IMR-90 (cell line): ENCODE data around the gene OSER1. TPM values are rescaled to one million over a fixed set of nuclear protein-coding genes. Genes with fewer than 3 reads are reported as not detected.

Experiments used
- ATAC-seq: fragments of 200-7000 bp; cut with Tn5 transposase; 2 replicates; pipeline ENCODE4 v1.9.1; 2020; ENCODE audit warnings: low read depth, mild to moderate bottlenecking, moderate library complexity
- BruUV-seq: library from RNA; stranded (reverse); fragments of 400-500 nt; replicated peaks from 2 replicates; lab custom pipeline; 2021; lab: Mats Ljungman, UMichigan
- CTCF ChIA-PET: fragments of 300-600 bp; formaldehyde crosslinking; extraction: SDS; loops from one replicate; lab custom pipeline; 2021; ENCODE audit warnings: antibody characterized with exemption; lab: Yijun Ruan, JAX
- POLR2A ChIA-PET: fragments of 300-600 bp; sonication (Branson Sonifier 250); formaldehyde crosslinking; loops from one replicate; lab custom pipeline; 2022; ENCODE audit warnings: antibody characterized with exemption; ENCODE audit not compliant: unreplicated experiment; lab: Charles Lee
- DNase-seq: peaks from one replicate; pipeline ENCODE4 v3.0.0; 2013
- H2AFZ ChIP-seq: replicated peaks from 2 replicates; pipeline ENCODE3; 2013; ENCODE audit warnings: low read length, mild to moderate bottlenecking; ENCODE audit not compliant: poor library complexity
- H2AK5ac ChIP-seq: 2 replicates; pipeline ENCODE4 v1.6.1; 2013; ENCODE audit warnings: low read depth, low read length, inconsistent platforms
- H2AK9ac ChIP-seq: replicated peaks from 2 replicates; pipeline ENCODE3; 2013; ENCODE audit warnings: mild to moderate bottlenecking, low read depth, low read length, moderate library complexity; ENCODE audit not compliant: poor library complexity
- H2BK120ac ChIP-seq: 2 replicates; pipeline ENCODE4 v1.6.1; 2013; ENCODE audit warnings: low read depth, low read length, inconsistent platforms
- H2BK15ac ChIP-seq: 3 replicates; pipeline ENCODE4 v1.6.1; 2013; ENCODE audit warnings: low read depth, low read length, inconsistent platforms
- H2BK20ac ChIP-seq: 2 replicates; pipeline ENCODE4 v1.6.1; 2013; ENCODE audit warnings: low read depth, mild to moderate bottlenecking, inconsistent platforms, low read length, moderate library complexity
- H2BK5ac ChIP-seq: 2 replicates; pipeline ENCODE4 v1.6.1; 2013; ENCODE audit warnings: mild to moderate bottlenecking, low read depth, low read length, inconsistent platforms; ENCODE audit not compliant: poor library complexity, severe bottlenecking
- H3K14ac ChIP-seq: replicated peaks from 2 replicates; pipeline ENCODE4 v1.6.1; 2013; ENCODE audit warnings: low read depth, low read length, inconsistent platforms
- H3K18ac ChIP-seq: 2 replicates; pipeline ENCODE4 v1.6.1; 2013; ENCODE audit warnings: low read depth, low read length, control low read depth
- H3K23ac ChIP-seq: 2 replicates; pipeline ENCODE4 v1.6.1; 2013; ENCODE audit warnings: low read depth, low read length, inconsistent platforms
- H3K27ac ChIP-seq: 2 replicates; pipeline ENCODE4 v1.5.1; 2013; ENCODE audit warnings: mild to moderate bottlenecking, control low read depth, low read length; ENCODE audit not compliant: insufficient read depth
- H3K27me3 ChIP-seq: 2 replicates; pipeline ENCODE4 v1.6.1; 2013; ENCODE audit warnings: low read length; ENCODE audit not compliant: control insufficient read depth, insufficient read depth
- H3K36me3 ChIP-seq: 2 replicates; pipeline ENCODE4 v1.6.1; 2013; ENCODE audit warnings: low read length, mixed read lengths; ENCODE audit not compliant: control insufficient read depth, insufficient read depth
- H3K4ac ChIP-seq: 2 replicates; pipeline ENCODE4 v1.6.1; 2013; ENCODE audit warnings: low read depth, low read length, inconsistent platforms
- H3K4me1 ChIP-seq: 2 replicates; pipeline ENCODE4 v1.6.1; 2013; ENCODE audit warnings: low read length, mixed read lengths; ENCODE audit not compliant: control insufficient read depth, insufficient read depth
- H3K4me2 ChIP-seq: 2 replicates; pipeline ENCODE4 v1.6.1; 2013; ENCODE audit warnings: low read depth, mild to moderate bottlenecking, control low read depth, low read length, moderate library complexity
- H3K4me3 ChIP-seq: 2 replicates; pipeline ENCODE4 v1.5.1; 2013; ENCODE audit warnings: low read depth, mild to moderate bottlenecking, control low read depth, low read length, moderate library complexity; ENCODE audit not compliant: insufficient read depth
- H3K56ac ChIP-seq: 2 replicates; pipeline ENCODE4 v1.6.1; 2013; ENCODE audit warnings: low read length, inconsistent platforms; ENCODE audit not compliant: insufficient read depth; ENCODE audit errors: extremely low read depth
- H3K79me1 ChIP-seq, 2 experiments: 2 replicates each; pipeline ENCODE4 v1.6.1; 2013; ENCODE audit warnings: low read length in 2 of 2, inconsistent platforms in 1 of 2, low read depth in 1 of 2
- H3K9ac ChIP-seq: 2 replicates; pipeline ENCODE4 v1.6.1; 2013; ENCODE audit warnings: low read depth, low read length, control low read depth
- H3K9me1 ChIP-seq: 2 replicates; pipeline ENCODE4 v1.6.1; 2013; ENCODE audit warnings: low read length, inconsistent platforms; ENCODE audit not compliant: insufficient read depth
- H3K9me3 ChIP-seq: 2 replicates; pipeline ENCODE4 v1.6.1; 2013; ENCODE audit warnings: low read length; ENCODE audit not compliant: control insufficient read depth, insufficient read depth
- H4K20me1 ChIP-seq: 2 replicates; pipeline ENCODE4 v1.6.1; 2013; ENCODE audit warnings: low read length, inconsistent platforms; ENCODE audit not compliant: insufficient read depth
- H4K5ac ChIP-seq: 2 replicates; pipeline ENCODE4 v1.6.1; 2013; ENCODE audit warnings: mild to moderate bottlenecking, low read depth, low read length, control low read depth
- H4K8ac ChIP-seq, 2 experiments: 2 replicates each; pipeline ENCODE4 v1.6.1; 2013; ENCODE audit warnings: low read depth in 2 of 2, low read length in 2 of 2, control low read depth in 1 of 2, inconsistent platforms in 1 of 2
- H4K91ac ChIP-seq: 2 replicates; pipeline ENCODE4 v1.6.1; 2013; ENCODE audit warnings: low read depth, low read length, inconsistent platforms; ENCODE audit not compliant: insufficient read depth
- BHLHE40 ChIP-seq: fragments of 150-350 bp; IDR thresholded peaks from 2 replicates; pipeline ENCODE4 v1.6.1; 2016; ENCODE audit warnings: mild to moderate bottlenecking, low read depth, low read length
- CEBPB ChIP-seq: IDR thresholded peaks from 2 replicates; pipeline ENCODE4 v1.6.1; 2012; ENCODE audit warnings: low read depth, low read length, improper control_type of control experiment
- CHD1 ChIP-seq: IDR thresholded peaks from 2 replicates; pipeline ENCODE4 v1.6.1; 2012; ENCODE audit warnings: low read depth, low read length, improper control_type of control experiment
- FOS ChIP-seq: fragments of 150-350 bp; IDR thresholded peaks from 2 replicates; pipeline ENCODE4 v1.6.1; 2016; ENCODE audit warnings: low read depth, low read length
- MAFK ChIP-seq: IDR thresholded peaks from 2 replicates; pipeline ENCODE4 v1.6.1; 2012; ENCODE audit warnings: low read depth, low read length, improper control_type of control experiment
- MAZ ChIP-seq: IDR thresholded peaks from 2 replicates; pipeline ENCODE4 v1.6.1; 2012; ENCODE audit warnings: low read depth, mild to moderate bottlenecking, low read length, improper control_type of control experiment, moderate library complexity, borderline replicate concordance
- MXI1 ChIP-seq: IDR thresholded peaks from 2 replicates; pipeline ENCODE4 v1.6.1; 2012; ENCODE audit warnings: low read depth, mild to moderate bottlenecking, low read length, moderate library complexity, borderline replicate concordance
- NFE2L2 ChIP-seq: fragments of 150-350 bp; IDR thresholded peaks from 2 replicates; pipeline ENCODE4 v1.6.1; 2016; ENCODE audit warnings: low read depth, mild to moderate bottlenecking, low read length
- POLR2A ChIP-seq: IDR thresholded peaks from 2 replicates; pipeline ENCODE4 v1.6.1; 2012; ENCODE audit warnings: mild to moderate bottlenecking, low read depth, low read length
- RAD21 ChIP-seq: IDR thresholded peaks from 2 replicates; pipeline ENCODE4 v1.6.1; 2012; ENCODE audit warnings: low read length, improper control_type of control experiment
- RCOR1 ChIP-seq: IDR thresholded peaks from 2 replicates; pipeline ENCODE4 v1.6.1; 2012; ENCODE audit warnings: mild to moderate bottlenecking, low read length, improper control_type of control experiment; ENCODE audit not compliant: insufficient replicate concordance
- RFX5 ChIP-seq: IDR thresholded peaks from 2 replicates; pipeline ENCODE4 v1.8.0; 2012; ENCODE audit warnings: low read depth, mild to moderate bottlenecking, low read length, moderate library complexity
- SMC3 ChIP-seq: fragments of 150-350 bp; IDR thresholded peaks from 2 replicates; pipeline ENCODE4 v1.6.1; 2016; ENCODE audit warnings: low read depth, mild to moderate bottlenecking, antibody characterized with exemption, low read length, moderate library complexity
- WGBS, 2 experiments: methylation state at CpG; one replicate each; pipeline versions ENCODE4 v1.1.5 to v1.1.7; 2013; ENCODE audit warnings: missing lambda C conversion rate in 2 of 2; ENCODE audit not compliant: insufficient read length in 1 of 2; ENCODE audit errors: extremely low coverage in 2 of 2; 5-methylcytosine and 5-hydroxymethylcytosine counted together
- dilution Hi-C: fragments of 300-500 bp; cut with HindIII; formaldehyde crosslinking; loops from one replicate; pipeline ENCODE4 v1.14.3; 2018; ENCODE audit warnings: low sequenced_read_pairs; ENCODE audit not compliant: unreplicated experiment
- in situ Hi-C: fragments of 300-500 bp; cut with MboI; formaldehyde crosslinking; loops from 3 replicates; pipeline ENCODE4 v1.14.3; 2019; ENCODE audit warnings: low sequenced_read_pairs, inconsistent platforms, mixed read lengths
- intact Hi-C: fragments of 100-400 bp; cut with micrococcal nuclease; formaldehyde crosslinking; loops from 2 replicates; pipeline ENCODE4 v1.10.0; 2022
- polyA plus RNA-seq, 3 experiments: library from polyadenylated mRNA; depleted of rRNA; stranded (reverse); fragments of >200 nt; gene quantifications; 2 replicates each; pipeline ENCODE4 v1.2.3, GENCODE V29; 2012; ENCODE audit warnings: low replicate concordance in 1 of 3
- total RNA-seq: library from RNA; depleted of rRNA; stranded (reverse); fragments of >200 nt; gene quantifications from 2 replicates; pipeline ENCODE4 v1.2.3, GENCODE V29; 2012
- TF ChIP-seq, protein P1 (sequence below): fragments of 150-350 bp; IDR thresholded peaks from 2 replicates; pipeline ENCODE4 v1.6.1; 2017; ENCODE audit warnings: mild to moderate bottlenecking, antibody characterized with exemption, low read length, low read depth
- TF ChIP-seq, protein P2 (sequence below): conservative IDR thresholded peaks from 2 replicates; pipeline ENCODE4 v1.5.1; 2012; ENCODE audit warnings: mild to moderate bottlenecking, low read depth, low read length, improper control_type of control experiment
- TF ChIP-seq, protein P3 (sequence below): fragments of 150-350 bp; IDR thresholded peaks from 2 replicates; pipeline ENCODE4 v1.6.1; 2016; ENCODE audit warnings: low read depth, mild to moderate bottlenecking, low read length, moderate library complexity, borderline replicate concordance

Gene OSER1
- total and polyA plus RNA-seq, 2 of the 4 experiments (the other 2 are of a cell fraction): 32.6 to 70.6 TPM

DNA sequence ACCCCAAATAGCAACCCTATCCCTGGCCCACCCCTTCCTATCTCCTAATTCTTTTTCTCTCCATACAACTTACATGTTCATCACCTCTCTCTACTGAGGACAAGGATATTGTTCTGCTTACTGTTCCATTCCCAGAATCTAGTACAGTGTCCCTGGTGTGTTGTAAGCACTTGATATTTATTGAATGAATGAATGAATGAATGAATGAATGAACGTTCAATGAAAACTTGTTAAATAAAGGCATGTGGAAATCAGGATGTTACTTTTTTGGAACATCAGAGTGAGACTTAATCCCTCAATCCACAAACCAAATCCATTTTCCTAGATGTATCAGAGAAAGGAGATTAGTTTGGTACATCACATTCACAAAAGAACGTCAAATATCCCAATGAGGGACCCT lies 16.8 kb downstream of the OSER1 start:
- H3K4me1 ChIP-seq: no peaks in the 10 kb centered on the region
- in situ Hi-C loops: no loop called here
- no peak overlapping the region for H3K18ac ChIP-seq
- BruUV-seq: no TSS peak
- H4K8ac ChIP-seq: no peak overlapping the region
- no peak overlapping the region for H3K4ac ChIP-seq
- no peaks in the 10 kb centered on the region for H3K9me3 ChIP-seq
- no peak overlapping the region for H3K4me3 ChIP-seq
- H2AK5ac ChIP-seq: no peak overlapping the region
- no peak overlapping the region for H3K14ac ChIP-seq
- CTCF ChIA-PET: no interaction called here
- dilution Hi-C loops: no loop called here
- H4K91ac ChIP-seq: no peak overlapping the region
- no peak overlapping the region for H3K27ac ChIP-seq
- WGBS, 2 experiments: no CpG with 5 or more reads among the region's 2 CpGs
- intact Hi-C loops: no loop called here
- H3K79me1 ChIP-seq: peaks cover 15 to 16% of the 10 kb centered on the region in 2 experiments
- H3K4me2 ChIP-seq: no peak overlapping the region
- no peak for ATAC-seq
- H2AK9ac ChIP-seq: no peak overlapping the region
- H2AFZ ChIP-seq: no peak overlapping the region
- H3K9ac ChIP-seq: no peak overlapping the region
- H4K5ac ChIP-seq: no peak overlapping the region
- no peak overlapping the region for H3K56ac ChIP-seq
- H3K9me1 ChIP-seq: peaks cover 5% of the 10 kb centered on the region; the same call in 1 of the 2 replicates
- H3K36me3 ChIP-seq: peaks cover 12% of the 10 kb centered on the region
- H3K27me3 ChIP-seq: no peaks in the 10 kb centered on the region
- no peak overlapping the region for H2BK15ac ChIP-seq
- DNase-seq: no peak
- TF ChIP-seq CEBPB (no peak), MAZ (no peak), RCOR1 (no peak), MAFK (no peak), BHLHE40 (no peak), POLR2A (no peak), MXI1 (no peak), RFX5 (no peak), SMC3 (no peak), RAD21 (no peak), CHD1 (no peak), NFE2L2 (no peak), FOS (no peak)
- TF ChIP-seq, protein P1, sequence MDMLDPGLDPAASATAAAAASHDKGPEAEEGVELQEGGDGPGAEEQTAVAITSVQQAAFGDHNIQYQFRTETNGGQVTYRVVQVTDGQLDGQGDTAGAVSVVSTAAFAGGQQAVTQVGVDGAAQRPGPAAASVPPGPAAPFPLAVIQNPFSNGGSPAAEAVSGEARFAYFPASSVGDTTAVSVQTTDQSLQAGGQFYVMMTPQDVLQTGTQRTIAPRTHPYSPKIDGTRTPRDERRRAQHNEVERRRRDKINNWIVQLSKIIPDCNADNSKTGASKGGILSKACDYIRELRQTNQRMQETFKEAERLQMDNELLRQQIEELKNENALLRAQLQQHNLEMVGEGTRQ: no peak
- TF ChIP-seq, protein P2, sequence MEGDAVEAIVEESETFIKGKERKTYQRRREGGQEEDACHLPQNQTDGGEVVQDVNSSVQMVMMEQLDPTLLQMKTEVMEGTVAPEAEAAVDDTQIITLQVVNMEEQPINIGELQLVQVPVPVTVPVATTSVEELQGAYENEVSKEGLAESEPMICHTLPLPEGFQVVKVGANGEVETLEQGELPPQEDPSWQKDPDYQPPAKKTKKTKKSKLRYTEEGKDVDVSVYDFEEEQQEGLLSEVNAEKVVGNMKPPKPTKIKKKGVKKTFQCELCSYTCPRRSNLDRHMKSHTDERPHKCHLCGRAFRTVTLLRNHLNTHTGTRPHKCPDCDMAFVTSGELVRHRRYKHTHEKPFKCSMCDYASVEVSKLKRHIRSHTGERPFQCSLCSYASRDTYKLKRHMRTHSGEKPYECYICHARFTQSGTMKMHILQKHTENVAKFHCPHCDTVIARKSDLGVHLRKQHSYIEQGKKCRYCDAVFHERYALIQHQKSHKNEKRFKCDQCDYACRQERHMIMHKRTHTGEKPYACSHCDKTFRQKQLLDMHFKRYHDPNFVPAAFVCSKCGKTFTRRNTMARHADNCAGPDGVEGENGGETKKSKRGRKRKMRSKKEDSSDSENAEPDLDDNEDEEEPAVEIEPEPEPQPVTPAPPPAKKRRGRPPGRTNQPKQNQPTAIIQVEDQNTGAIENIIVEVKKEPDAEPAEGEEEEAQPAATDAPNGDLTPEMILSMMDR: no peak
- TF ChIP-seq, protein P3, sequence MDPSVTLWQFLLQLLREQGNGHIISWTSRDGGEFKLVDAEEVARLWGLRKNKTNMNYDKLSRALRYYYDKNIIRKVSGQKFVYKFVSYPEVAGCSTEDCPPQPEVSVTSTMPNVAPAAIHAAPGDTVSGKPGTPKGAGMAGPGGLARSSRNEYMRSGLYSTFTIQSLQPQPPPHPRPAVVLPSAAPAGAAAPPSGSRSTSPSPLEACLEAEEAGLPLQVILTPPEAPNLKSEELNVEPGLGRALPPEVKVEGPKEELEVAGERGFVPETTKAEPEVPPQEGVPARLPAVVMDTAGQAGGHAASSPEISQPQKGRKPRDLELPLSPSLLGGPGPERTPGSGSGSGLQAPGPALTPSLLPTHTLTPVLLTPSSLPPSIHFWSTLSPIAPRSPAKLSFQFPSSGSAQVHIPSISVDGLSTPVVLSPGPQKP: no peak
- H2BK5ac ChIP-seq: no peak overlapping the region
- no peak overlapping the region for H2BK120ac ChIP-seq
- H2BK20ac ChIP-seq: no peak overlapping the region
- POLR2A ChIA-PET: no interaction called here
- no peaks in the 10 kb centered on the region; the same call in 1 of the 2 replicates for H4K20me1 ChIP-seq
- no peak overlapping the region for H3K23ac ChIP-seq
